Left lung (tissue), 10 donors: ENCODE results near the gene MLH1. TPM values are rescaled to one million over a fixed set of nuclear protein-coding genes. Genes with fewer than 3 reads are reported as not detected.

Experiments used
- ATAC-seq: fragments of 200-7000 bp; cut with Tn5 transposase; one replicate; pipeline ENCODE4 v1.9.1; 2020; ENCODE audit warnings: moderate library complexity
- DNase-seq, 4 donors: peaks; one replicate each; pipeline ENCODE4 v3.0.0-alpha.2; 2013 to 2020
- H3K27ac ChIP-seq, 2 donors: fragments of 200-600 bp; sonication (generic) in 1 of 2; one replicate each; pipeline versions ENCODE4 v1.5.0 to v1.8.0; 2020 to 2021
- H3K27me3 ChIP-seq, 2 donors: fragments of 200-600 bp; sonication (generic) in 1 of 2; one replicate each; pipeline versions ENCODE4 v1.5.0 to v1.8.0; 2020 to 2021
- H3K36me3 ChIP-seq, 2 donors: fragments of 200-600 bp; sonication (generic) in 1 of 2; one replicate each; pipeline versions ENCODE4 v1.5.0 to v1.8.0; 2020 to 2021
- H3K4me1 ChIP-seq, 2 donors: fragments of 200-600 bp; one replicate each; pipeline ENCODE4 v1.8.0; 2021
- H3K4me3 ChIP-seq, 2 donors: fragments of 200-600 bp; sonication (generic) in 1 of 2; one replicate each; pipeline versions ENCODE4 v1.5.0 to v1.8.0; 2020 to 2021; ENCODE audit warnings: mild to moderate bottlenecking in 1 of 2
- H3K9me3 ChIP-seq, 2 donors: fragments of 200-600 bp; sonication (generic) in 1 of 2; one replicate each; pipeline versions ENCODE4 v1.5.0 to v1.8.0; 2020 to 2021
- intact Hi-C, 2 donors: fragments of 100-400 bp; cut with DNase I; formaldehyde crosslinking; loops; one replicate each; pipeline versions ENCODE4 v1.11.2 to v1.14.2; 2022
- polyA plus RNA-seq, 6 donors: library from polyadenylated mRNA; unstranded; fragments of 120-200 nt; gene quantifications; one replicate each; pipeline ENCODE4 v1.2.1, GENCODE V29; 2013; ENCODE audit not compliant: insufficient read length in 6 of 6
- total RNA-seq, 2 donors: library from RNA; stranded (reverse); fragmentation: NEBNext Ultra II Directional; extraction: Animal tissue kit (Norgen Biotek cat#: 25700); gene quantifications; one replicate each; pipeline ENCODE4 v1.2.1, GENCODE V29; 2021
- TF ChIP-seq, protein P1 (sequence below), 2 donors: fragments of 200-600 bp; sonication (generic) in 1 of 2; IDR thresholded peaks; one replicate each; pipeline versions ENCODE4 v1.5.0 to v1.8.0; 2021; ENCODE audit warnings: antibody characterized with exemption in 2 of 2
- donor health status: DM: no; HTN: yes; CAD: no.
- donor health status: DM: no; HTN: no; CAD: no.

The MLH1 gene
- total and polyA plus RNA-seq, 8 donors, result 26.1 to 68.5 (median 56.9) TPM

DNA sequence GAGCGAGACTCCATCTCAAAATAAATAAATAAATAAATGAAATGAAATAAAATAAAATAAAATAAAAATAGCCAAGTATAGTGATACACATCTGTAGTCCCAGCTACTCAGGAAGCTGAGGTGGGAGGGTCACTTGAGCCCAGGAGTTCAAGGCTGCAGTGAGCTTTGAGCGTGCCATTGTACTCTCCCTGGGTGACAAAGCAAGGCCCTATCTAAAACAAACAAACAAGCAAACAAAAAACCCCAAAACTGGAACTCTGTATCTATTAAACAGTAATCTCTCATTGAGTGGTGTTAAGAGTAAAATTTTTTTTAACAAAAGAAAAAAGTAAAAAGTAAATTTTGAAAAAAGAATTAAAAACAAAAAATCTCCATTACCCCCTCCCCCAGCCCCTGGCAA lies 21.2 kb upstream of the MLH1 start:
- H3K4me1 ChIP-seq, result peaks cover 2 to 14% of the 10 kb centered on the region in 2 donors
- no peaks in the 10 kb centered on the region for H3K27me3 ChIP-seq
- no peak overlapping the region for H3K27ac ChIP-seq
- ATAC-seq, result no peak
- no peaks in the 10 kb centered on the region for H3K36me3 ChIP-seq
- H3K9me3 ChIP-seq, result no peaks in the 10 kb centered on the region
- TF ChIP-seq, protein P1, sequence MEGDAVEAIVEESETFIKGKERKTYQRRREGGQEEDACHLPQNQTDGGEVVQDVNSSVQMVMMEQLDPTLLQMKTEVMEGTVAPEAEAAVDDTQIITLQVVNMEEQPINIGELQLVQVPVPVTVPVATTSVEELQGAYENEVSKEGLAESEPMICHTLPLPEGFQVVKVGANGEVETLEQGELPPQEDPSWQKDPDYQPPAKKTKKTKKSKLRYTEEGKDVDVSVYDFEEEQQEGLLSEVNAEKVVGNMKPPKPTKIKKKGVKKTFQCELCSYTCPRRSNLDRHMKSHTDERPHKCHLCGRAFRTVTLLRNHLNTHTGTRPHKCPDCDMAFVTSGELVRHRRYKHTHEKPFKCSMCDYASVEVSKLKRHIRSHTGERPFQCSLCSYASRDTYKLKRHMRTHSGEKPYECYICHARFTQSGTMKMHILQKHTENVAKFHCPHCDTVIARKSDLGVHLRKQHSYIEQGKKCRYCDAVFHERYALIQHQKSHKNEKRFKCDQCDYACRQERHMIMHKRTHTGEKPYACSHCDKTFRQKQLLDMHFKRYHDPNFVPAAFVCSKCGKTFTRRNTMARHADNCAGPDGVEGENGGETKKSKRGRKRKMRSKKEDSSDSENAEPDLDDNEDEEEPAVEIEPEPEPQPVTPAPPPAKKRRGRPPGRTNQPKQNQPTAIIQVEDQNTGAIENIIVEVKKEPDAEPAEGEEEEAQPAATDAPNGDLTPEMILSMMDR (IDR thresholded peaks at IDR 0.05), result no peak
- no peak for DNase-seq
- intact Hi-C loops, result no loop called here
- H3K4me3 ChIP-seq, result no peak overlapping the region

GRCh38 chr3:36973139-36973538 lies 20.2 kb upstream of the MLH1 start:
- H3K36me3 ChIP-seq, result no peaks in the 10 kb centered on the region
- no peaks in the 10 kb centered on the region for H3K27me3 ChIP-seq
- DNase-seq (no peak), ATAC-seq (no peak)
- no peaks in the 10 kb centered on the region for H3K9me3 ChIP-seq
- H3K4me1 ChIP-seq, result peaks cover 2 to 14% of the 10 kb centered on the region in 2 donors
- TF ChIP-seq, protein P1 (IDR thresholded peaks at IDR 0.05), result no peak
- H3K4me3 ChIP-seq, result no peak overlapping the region
- intact Hi-C loops, result no loop called here
- H3K27ac ChIP-seq, result no peak overlapping the region

DNA sequence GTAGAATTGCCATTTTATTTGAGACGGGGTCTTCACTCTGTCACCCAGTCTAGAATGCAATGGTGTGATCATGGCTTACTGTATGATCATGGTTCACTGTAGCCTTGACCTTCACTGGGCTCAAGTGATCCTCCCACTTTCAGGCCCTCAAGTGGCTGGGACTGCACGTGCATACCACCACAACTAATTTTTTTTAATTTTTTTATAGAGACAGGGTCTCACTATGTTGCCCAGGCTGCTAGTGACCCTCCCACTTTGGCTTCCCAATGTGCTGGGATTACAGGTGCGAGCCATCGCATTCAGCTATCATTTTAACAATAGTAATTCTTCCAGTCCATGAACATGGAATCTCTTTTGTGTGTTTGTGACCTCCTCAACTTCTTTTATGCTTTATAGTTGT lies 12.3 kb upstream of the MLH1 start:
- ATAC-seq, result no peak
- intact Hi-C loops, result no loop called here
- TF ChIP-seq, protein P1 (IDR thresholded peaks at IDR 0.05), result no peak

DNA sequence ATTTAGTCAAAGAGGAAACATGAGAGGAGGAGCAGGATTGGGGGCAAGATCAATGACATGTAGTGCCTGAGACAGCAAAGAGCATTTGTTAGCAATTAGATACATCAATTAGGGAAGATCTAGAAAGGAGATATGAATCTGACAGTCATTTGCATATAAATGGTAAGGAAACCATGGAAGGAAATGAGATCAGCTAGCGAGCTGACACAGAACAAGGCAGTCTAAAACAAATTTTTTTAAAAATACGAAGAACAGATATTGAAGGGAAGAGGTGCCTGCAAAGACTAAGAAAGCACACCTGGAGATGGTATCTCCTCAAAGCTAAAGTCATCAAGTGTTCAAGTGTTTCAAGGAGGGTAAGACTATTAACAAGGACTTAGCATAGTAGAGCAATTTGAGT lies 5.0 kb upstream of the MLH1 start:
- no peak for ATAC-seq

More for the DNA sequence above, 12.3 kb upstream of the MLH1 start:
- Histone ChIP-seq H3K4me1 (no peaks in the 10 kb centered on the region), H3K4me3 (no peak overlapping the region), H3K9me3 (peaks cover 0 to 18% of the 10 kb centered on the region in 2 donors), H3K27ac (no peak overlapping the region), H3K27me3 (no peaks in the 10 kb centered on the region), H3K36me3 (peaks cover 0 to 46% of the 10 kb centered on the region in 2 donors)
- no peak for DNase-seq

GRCh38 chr3:36989005-36989404 lies 4.3 kb upstream of the MLH1 start:
- H3K27ac ChIP-seq, result peak overlapping the region in 1 of 2 donors; percentile 78
- no peak for ATAC-seq

More for the DNA sequence above, 5.0 kb upstream of the MLH1 start:
- no peaks in the 10 kb centered on the region for H3K27me3 ChIP-seq
- peaks cover 0 to 52% of the 10 kb centered on the region in 2 donors for H3K36me3 ChIP-seq
- H3K9me3 ChIP-seq, result no peaks in the 10 kb centered on the region
- peak overlapping the region in 1 of 2 donors; percentile 78 for H3K27ac ChIP-seq
- intact Hi-C loops, result no loop called here
- H3K4me3 ChIP-seq, result peak overlapping the region in 1 of 2 donors; percentile 81
- TF ChIP-seq, protein P1 (IDR thresholded peaks at IDR 0.05), result no peak
- peaks cover 28 to 48% of the 10 kb centered on the region in 2 donors for H3K4me1 ChIP-seq
- no peak for DNase-seq

More at GRCh38 chr3:36989005-36989404, 4.3 kb upstream of the MLH1 start:
- DNase-seq, result no peak
- no peaks in the 10 kb centered on the region for H3K27me3 ChIP-seq
- TF ChIP-seq, protein P1 (IDR thresholded peaks at IDR 0.05), result no peak
- peaks cover 28 to 49% of the 10 kb centered on the region in 2 donors for H3K4me1 ChIP-seq
- no peaks in the 10 kb centered on the region for H3K9me3 ChIP-seq
- peaks cover 0 to 45% of the 10 kb centered on the region in 2 donors for H3K36me3 ChIP-seq
- H3K4me3 ChIP-seq, result peak overlapping the region in 1 of 2 donors; percentile 81
- intact Hi-C loops, result no loop called here
